GM23338 (cell line): ENCODE results near the gene ZSCAN26.

ENCODE experiments used
- EZH2 ChIP-seq: fragments of 200-600 bp; sonication (generic); IDR thresholded peaks from one replicate; pipeline ENCODE4 v1.8.0; 2017; ENCODE audit warnings: antibody characterized with exemption, mild to moderate bottlenecking, low read depth; ENCODE audit not compliant: unreplicated experiment
- POLR2AphosphoS5 ChIP-seq: IDR thresholded peaks from 2 replicates; pipeline ENCODE4 v1.6.1; 2016; ENCODE audit warnings: antibody characterized with exemption, low read depth
- REST ChIP-seq: IDR thresholded peaks from one replicate; pipeline ENCODE4 v1.6.1; 2018; ENCODE audit warnings: antibody characterized with exemption; ENCODE audit not compliant: unreplicated experiment
- TF ChIP-seq, protein P1 (sequence below), 2 experiments: fragments of 200-600 bp in 1 of 2; sonication (generic) in 1 of 2; conservative IDR thresholded peaks; 2 replicates each; pipeline versions ENCODE4 v1.5.1 to v1.6.1; 2016 to 2017; ENCODE audit warnings: antibody characterized with exemption in 2 of 2, low read depth in 2 of 2, mild to moderate bottlenecking in 2 of 2, moderate library complexity in 1 of 2

GRCh38 chr6:28326371-28326948 is 59.5 kb downstream of the ZSCAN26 start:
- TF ChIP-seq, protein P1, sequence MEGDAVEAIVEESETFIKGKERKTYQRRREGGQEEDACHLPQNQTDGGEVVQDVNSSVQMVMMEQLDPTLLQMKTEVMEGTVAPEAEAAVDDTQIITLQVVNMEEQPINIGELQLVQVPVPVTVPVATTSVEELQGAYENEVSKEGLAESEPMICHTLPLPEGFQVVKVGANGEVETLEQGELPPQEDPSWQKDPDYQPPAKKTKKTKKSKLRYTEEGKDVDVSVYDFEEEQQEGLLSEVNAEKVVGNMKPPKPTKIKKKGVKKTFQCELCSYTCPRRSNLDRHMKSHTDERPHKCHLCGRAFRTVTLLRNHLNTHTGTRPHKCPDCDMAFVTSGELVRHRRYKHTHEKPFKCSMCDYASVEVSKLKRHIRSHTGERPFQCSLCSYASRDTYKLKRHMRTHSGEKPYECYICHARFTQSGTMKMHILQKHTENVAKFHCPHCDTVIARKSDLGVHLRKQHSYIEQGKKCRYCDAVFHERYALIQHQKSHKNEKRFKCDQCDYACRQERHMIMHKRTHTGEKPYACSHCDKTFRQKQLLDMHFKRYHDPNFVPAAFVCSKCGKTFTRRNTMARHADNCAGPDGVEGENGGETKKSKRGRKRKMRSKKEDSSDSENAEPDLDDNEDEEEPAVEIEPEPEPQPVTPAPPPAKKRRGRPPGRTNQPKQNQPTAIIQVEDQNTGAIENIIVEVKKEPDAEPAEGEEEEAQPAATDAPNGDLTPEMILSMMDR (conservative IDR thresholded peaks at IDR 0.05; ENCODE audit: low read depth in 2 of 2): no peak
- TF ChIP-seq REST: no peak
- TF ChIP-seq POLR2AphosphoS5: no peak
- TF ChIP-seq EZH2: no peak
